Activated CD4-positive, alpha-beta T cell treated with anti-CD3 and anti-CD28 coated beads, Interleukin-2, amount 10 ng/mL, durations not matched to agents 24 days and 14 days (primary cell): Measurements from ENCODE around the gene FOXM1. TPM values are rescaled to one million over a fixed set of nuclear protein-coding genes. Genes with fewer than 3 reads are reported as not detected.

Experiments used
- DNase-seq: peaks from one replicate; pipeline ENCODE4 v3.0.0; 2022
- H3K27ac Mint-ChIP-seq: one replicate; pipeline ENCODE4 v1.8.0; 2022; ENCODE audit warnings: mild to moderate bottlenecking, mixed read lengths
- H3K27me3 Mint-ChIP-seq: one replicate; pipeline ENCODE4 v1.8.0; 2022; ENCODE audit warnings: mixed read lengths
- H3K36me3 Mint-ChIP-seq: one replicate; pipeline ENCODE4 v1.8.0; 2022; ENCODE audit warnings: low read depth, mild to moderate bottlenecking, mixed read lengths
- H3K4me1 Mint-ChIP-seq: one replicate; pipeline ENCODE4 v1.8.0; 2021; ENCODE audit warnings: mixed read lengths
- H3K4me3 Mint-ChIP-seq: one replicate; pipeline ENCODE4 v1.8.0; 2022; ENCODE audit warnings: mild to moderate bottlenecking, moderate library complexity, mixed read lengths
- H3K9me3 Mint-ChIP-seq: one replicate; pipeline ENCODE4 v1.8.0; 2021; ENCODE audit warnings: mixed read lengths
- intact Hi-C: fragments of 100-400 bp; cut with micrococcal nuclease; formaldehyde crosslinking; loops from one replicate; pipeline ENCODE4 v1.15.1; 2023
- total RNA-seq: library from RNA; stranded (reverse); gene quantifications from 2 replicates; pipeline ENCODE4 v1.2.3, GENCODE V29; 2022

FOXM1 gene
- 73.7 and 74.0 TPM in 2 replicates for total RNA-seq

DNA sequence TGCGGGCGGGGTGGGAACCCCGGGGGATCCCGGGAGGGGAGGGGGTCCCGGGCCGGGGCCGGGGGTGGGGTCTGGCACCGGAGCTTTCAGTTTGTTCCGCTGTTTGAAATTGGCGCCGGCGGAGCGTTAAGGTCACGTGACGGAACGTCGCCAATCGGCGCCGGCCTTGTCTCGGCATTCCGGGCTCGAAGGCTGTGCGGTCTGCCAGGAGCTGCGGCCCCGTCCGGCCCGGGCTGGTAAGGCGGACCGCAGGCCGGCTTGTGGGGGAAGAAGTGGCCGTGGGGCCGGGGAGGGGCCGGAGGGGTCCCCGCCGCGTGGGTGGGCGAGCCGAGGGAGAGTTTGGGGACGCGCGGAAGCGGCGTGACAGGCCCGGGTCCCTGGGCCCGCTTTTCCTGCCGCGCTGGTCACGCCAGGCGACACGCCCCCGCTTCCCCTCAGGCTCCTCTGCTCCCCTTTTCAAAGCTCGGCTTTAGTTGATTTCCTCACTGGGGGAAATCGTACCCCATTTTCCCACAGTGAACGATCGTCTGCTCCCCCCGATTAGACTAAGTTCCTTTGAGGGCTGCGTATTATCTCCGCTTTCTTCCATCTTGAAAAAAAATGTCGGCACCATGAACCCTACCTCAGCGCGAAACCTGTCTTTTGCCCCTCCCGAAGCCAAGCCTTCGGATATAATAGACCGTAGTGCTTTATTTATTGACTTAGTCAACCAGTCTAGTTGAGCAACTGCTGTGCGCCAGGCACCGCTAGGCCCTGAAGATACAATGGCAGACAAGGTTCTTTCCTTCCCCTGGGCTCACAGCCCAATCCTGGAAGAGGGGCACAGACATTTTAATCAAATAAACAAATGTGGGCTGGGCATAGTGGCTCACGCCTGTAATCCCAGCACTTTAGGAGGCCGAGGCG, at the start of gene FOXM1, which contains the start of gene RHNO1:
Gene FOXM1, minus strand, starts transcription at position 128 of the 906 bp plus-strand sequence. CDS start 2,696 bp downstream, outside the sequence.
Gene RHNO1, plus strand, starts transcription at position 177 of the 906 bp plus-strand sequence. CDS start 8,144 bp downstream, outside the sequence.
- H3K9me3 Mint-ChIP-seq: no peaks in the 10 kb centered on the region
- DNase-seq: peak; percentile 97
- H3K36me3 Mint-ChIP-seq: peaks cover 47% of the 10 kb centered on the region
- H3K4me3 Mint-ChIP-seq: peak within 1 kb of the TSS; percentile 87
- peaks cover 44% of the 10 kb centered on the region for H3K4me1 Mint-ChIP-seq
- no peaks in the 10 kb centered on the region for H3K27me3 Mint-ChIP-seq
- H3K27ac Mint-ChIP-seq: peak within 1 kb of the TSS; percentile 98
- intact Hi-C loops: loop anchor here (1.0 to 5.0 kb wide), 2 partner anchors 13 to 185 kb away; partner anchors contain the start of gene TULP3

DNA sequence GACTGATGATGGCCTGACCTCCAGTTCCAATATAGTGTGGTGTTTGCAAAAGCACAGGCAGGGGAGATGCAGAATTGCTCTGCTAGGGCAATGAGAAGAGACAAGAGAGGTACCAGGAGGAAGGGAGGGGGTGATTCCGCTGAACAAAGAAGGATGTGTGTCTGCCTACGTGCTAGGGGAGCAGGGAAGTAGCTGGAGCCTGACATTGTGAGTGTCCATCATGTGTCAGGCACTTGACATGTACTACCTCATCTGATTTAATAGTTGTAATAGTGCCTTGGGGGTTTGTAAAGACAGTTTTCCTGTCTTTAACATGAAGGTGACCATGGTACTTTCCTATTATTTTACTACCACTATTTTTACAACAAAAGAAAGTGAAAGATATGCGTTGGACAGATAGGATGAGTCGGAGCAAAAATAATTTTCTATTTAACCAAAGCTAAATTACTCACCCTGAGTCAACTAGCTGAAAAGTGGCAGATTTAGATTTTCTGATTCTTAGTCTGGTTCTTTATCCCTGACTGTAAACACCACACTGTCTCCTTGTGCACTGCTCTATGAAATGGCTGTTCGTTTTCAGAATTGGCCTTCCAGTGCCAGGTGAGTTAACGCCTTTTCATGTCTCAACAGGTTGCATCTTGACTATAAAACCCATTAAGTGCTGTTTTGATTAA, 48.5 kb upstream of the FOXM1 start:
- Mint-ChIP-seq H3K27me3 (no peaks in the 10 kb centered on the region), H3K4me3 (no peak overlapping the region), H3K36me3 (peaks cover 13% of the 10 kb centered on the region), H3K9me3 (no peaks in the 10 kb centered on the region), H3K27ac (no peak overlapping the region), H3K4me1 (peaks cover 4% of the 10 kb centered on the region)
- intact Hi-C loops: no loop called here
- DNase-seq: no peak

- Mint-ChIP-seq H3K27me3 (no peaks in the 10 kb centered on the region), H3K27ac (no peak overlapping the region), H3K9me3 (no peaks in the 10 kb centered on the region), H3K4me1 (peaks cover 4% of the 10 kb centered on the region), H3K36me3 (peaks cover 11% of the 10 kb centered on the region), H3K4me3 (no peak overlapping the region)
- DNase-seq: no peak
- intact Hi-C loops: no loop called here
Observed at GRCh38 chr12:2924019-2924418, 47.0 kb upstream of the FOXM1 start.

- Mint-ChIP-seq H3K36me3 (peaks cover 9% of the 10 kb centered on the region), H3K27me3 (no peaks in the 10 kb centered on the region), H3K27ac (no peak overlapping the region), H3K4me1 (peaks cover 4% of the 10 kb centered on the region), H3K4me3 (no peak overlapping the region), H3K9me3 (no peaks in the 10 kb centered on the region)
- intact Hi-C loops: no loop called here
- DNase-seq: no peak
Observed at GRCh38 chr12:2923057-2923456, 46.1 kb upstream of the FOXM1 start.

DNA sequence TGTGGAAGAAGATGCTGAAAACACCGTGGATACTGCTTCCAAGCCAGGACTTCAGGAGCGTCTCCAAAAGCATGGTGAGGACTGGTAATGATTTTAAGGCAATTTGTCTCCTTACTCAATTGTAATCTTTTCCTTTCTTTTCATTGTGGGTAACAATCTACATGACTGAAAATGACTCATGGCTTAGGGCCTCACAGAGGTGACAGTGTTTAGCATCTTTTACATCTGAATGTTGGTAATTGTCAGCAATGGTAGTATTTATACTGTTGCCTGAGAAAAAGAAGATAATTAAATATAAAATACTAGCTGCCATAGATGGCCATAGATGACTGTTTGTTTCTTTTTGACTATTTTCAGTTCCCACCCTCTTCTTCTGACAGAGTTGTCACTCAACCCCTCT, 45.4 kb upstream of the FOXM1 start:
- peaks cover 4% of the 10 kb centered on the region for H3K4me1 Mint-ChIP-seq
- intact Hi-C loops: no loop called here
- no peaks in the 10 kb centered on the region for H3K9me3 Mint-ChIP-seq
- H3K4me3 Mint-ChIP-seq: no peak overlapping the region
- H3K27ac Mint-ChIP-seq: no peak overlapping the region
- no peaks in the 10 kb centered on the region for H3K27me3 Mint-ChIP-seq
- peaks cover 8% of the 10 kb centered on the region for H3K36me3 Mint-ChIP-seq
- no peak for DNase-seq

- no peaks in the 10 kb centered on the region for H3K9me3 Mint-ChIP-seq
- H3K27ac Mint-ChIP-seq: no peak overlapping the region
- H3K36me3 Mint-ChIP-seq: peaks cover 8% of the 10 kb centered on the region
- H3K27me3 Mint-ChIP-seq: no peaks in the 10 kb centered on the region
- H3K4me3 Mint-ChIP-seq: no peak overlapping the region
- intact Hi-C loops: no loop called here
- H3K4me1 Mint-ChIP-seq: no peaks in the 10 kb centered on the region
- no peak for DNase-seq
Observed at GRCh38 chr12:2919249-2919648, 42.3 kb upstream of the FOXM1 start.

- Mint-ChIP-seq H3K36me3 (no peaks in the 10 kb centered on the region), H3K4me3 (no peak overlapping the region), H3K9me3 (no peaks in the 10 kb centered on the region), H3K27me3 (no peaks in the 10 kb centered on the region), H3K27ac (no peak overlapping the region), H3K4me1 (no peaks in the 10 kb centered on the region)
- no peak for DNase-seq
- intact Hi-C loops: no loop called here
Observed at GRCh38 chr12:2912216-2912575, 35.2 kb upstream of the FOXM1 start.

- H3K27ac Mint-ChIP-seq: no peak overlapping the region
- H3K4me3 Mint-ChIP-seq: no peak overlapping the region
- no peak for DNase-seq
- no peaks in the 10 kb centered on the region for H3K4me1 Mint-ChIP-seq
- no peaks in the 10 kb centered on the region for H3K9me3 Mint-ChIP-seq
- no peaks in the 10 kb centered on the region for H3K36me3 Mint-ChIP-seq
- intact Hi-C loops: no loop called here
- no peaks in the 10 kb centered on the region for H3K27me3 Mint-ChIP-seq
Observed at GRCh38 chr12:2904260-2904659, 27.3 kb upstream of the FOXM1 start.

GRCh38 chr12:2902272-2902880, 25.4 kb upstream of the FOXM1 start:
- no peak for DNase-seq
- Mint-ChIP-seq H3K36me3 (no peaks in the 10 kb centered on the region), H3K4me1 (no peaks in the 10 kb centered on the region), H3K9me3 (no peaks in the 10 kb centered on the region), H3K4me3 (no peak overlapping the region), H3K27ac (no peak overlapping the region), H3K27me3 (no peaks in the 10 kb centered on the region)
- intact Hi-C loops: no loop called here

DNA sequence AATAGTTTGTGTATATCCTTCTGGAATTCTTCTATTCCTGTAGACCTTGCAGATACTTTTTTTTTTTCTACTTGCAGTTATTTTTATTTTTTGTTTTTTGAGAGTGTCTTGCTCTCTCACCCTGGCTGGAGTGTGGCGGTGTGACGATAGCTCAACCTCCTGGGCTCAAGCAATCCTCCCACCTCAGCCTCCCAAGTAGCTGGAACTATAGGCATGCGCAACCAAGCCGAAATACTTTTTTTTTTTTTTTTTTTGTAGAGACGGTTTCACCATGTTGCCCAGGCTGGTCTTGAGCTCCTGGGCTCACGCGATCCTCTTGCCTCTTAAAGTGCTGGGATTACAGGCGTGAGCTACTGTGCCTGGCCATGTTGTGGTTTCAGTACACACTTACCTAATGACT, 23.7 kb upstream of the FOXM1 start:
- intact Hi-C loops: no loop called here
- no peak for DNase-seq
- H3K4me3 Mint-ChIP-seq: no peak overlapping the region

DNA sequence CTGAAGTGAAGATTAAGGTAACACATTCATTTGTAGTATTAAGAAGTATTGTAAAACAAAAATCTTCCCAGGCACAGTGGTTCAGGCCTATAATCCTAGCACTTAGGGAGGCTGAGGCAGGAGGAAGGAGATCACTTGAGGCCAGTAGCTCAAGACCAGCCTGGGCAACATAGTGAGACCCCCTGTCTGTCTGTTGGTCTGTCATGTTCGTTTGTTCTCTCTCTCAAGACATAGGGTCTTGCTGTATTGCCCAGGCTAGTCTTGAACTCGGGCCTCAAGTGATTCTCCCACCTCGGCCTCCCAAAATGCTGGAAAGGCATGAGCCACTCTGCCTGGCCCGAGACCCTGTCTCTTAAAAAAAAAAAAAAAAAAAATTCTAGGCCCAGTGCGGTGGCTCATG, 20.4 kb upstream of the FOXM1 start:
- no peaks in the 10 kb centered on the region for H3K9me3 Mint-ChIP-seq
- no peaks in the 10 kb centered on the region for H3K36me3 Mint-ChIP-seq
- intact Hi-C loops: no loop called here
- H3K4me1 Mint-ChIP-seq: peaks cover 3% of the 10 kb centered on the region
- H3K27me3 Mint-ChIP-seq: no peaks in the 10 kb centered on the region
- DNase-seq: no peak
- no peak overlapping the region for H3K4me3 Mint-ChIP-seq
- no peak overlapping the region for H3K27ac Mint-ChIP-seq

More for the DNA sequence above, 23.7 kb upstream of the FOXM1 start:
- no peaks in the 10 kb centered on the region for H3K36me3 Mint-ChIP-seq
- H3K27ac Mint-ChIP-seq: no peak overlapping the region
- H3K9me3 Mint-ChIP-seq: no peaks in the 10 kb centered on the region
- H3K4me1 Mint-ChIP-seq: no peaks in the 10 kb centered on the region
- H3K27me3 Mint-ChIP-seq: no peaks in the 10 kb centered on the region

- Mint-ChIP-seq H3K27ac (no peak overlapping the region), H3K27me3 (peaks cover 3% of the 10 kb centered on the region), H3K4me3 (no peak overlapping the region), H3K4me1 (peaks cover 12% of the 10 kb centered on the region), H3K9me3 (no peaks in the 10 kb centered on the region), H3K36me3 (peaks cover 2% of the 10 kb centered on the region)
- no peak for DNase-seq
- intact Hi-C loops: no loop called here
Observed at GRCh38 chr12:2895511-2895910, 18.5 kb upstream of the FOXM1 start.

- peaks cover 4% of the 10 kb centered on the region for H3K36me3 Mint-ChIP-seq
- H3K27ac Mint-ChIP-seq: no peak overlapping the region
- intact Hi-C loops: no loop called here
- H3K27me3 Mint-ChIP-seq: peaks cover 3% of the 10 kb centered on the region
- H3K9me3 Mint-ChIP-seq: no peaks in the 10 kb centered on the region
- no peak overlapping the region for H3K4me3 Mint-ChIP-seq
- no peak for DNase-seq
- H3K4me1 Mint-ChIP-seq: peaks cover 17% of the 10 kb centered on the region
Observed at GRCh38 chr12:2895051-2895451, 18.1 kb upstream of the FOXM1 start.

GRCh38 chr12:2893007-2893406, 16.0 kb upstream of the FOXM1 start:
- H3K27me3 Mint-ChIP-seq: peaks cover 3% of the 10 kb centered on the region
- intact Hi-C loops: no loop called here

More at GRCh38 chr12:2893007-2893406, 16.0 kb upstream of the FOXM1 start:
- no peak for DNase-seq
- no peak overlapping the region for H3K27ac Mint-ChIP-seq
- no peaks in the 10 kb centered on the region for H3K9me3 Mint-ChIP-seq
- peak overlapping the region; percentile 50 for H3K4me3 Mint-ChIP-seq
- peaks cover 13% of the 10 kb centered on the region for H3K36me3 Mint-ChIP-seq
- peaks cover 29% of the 10 kb centered on the region for H3K4me1 Mint-ChIP-seq
